GM21526 (cell line): ENCODE data around the gene LRRC4.

Experiments used
- ATAC-seq: cut with Tn5 transposase; IDR thresholded peaks from one replicate; pipeline ENCODE4 v1.9.1; 2021; ENCODE audit warnings: moderate library complexity; ENCODE audit not compliant: unreplicated experiment, low FRiP score

The LRRC4 gene

DNA sequence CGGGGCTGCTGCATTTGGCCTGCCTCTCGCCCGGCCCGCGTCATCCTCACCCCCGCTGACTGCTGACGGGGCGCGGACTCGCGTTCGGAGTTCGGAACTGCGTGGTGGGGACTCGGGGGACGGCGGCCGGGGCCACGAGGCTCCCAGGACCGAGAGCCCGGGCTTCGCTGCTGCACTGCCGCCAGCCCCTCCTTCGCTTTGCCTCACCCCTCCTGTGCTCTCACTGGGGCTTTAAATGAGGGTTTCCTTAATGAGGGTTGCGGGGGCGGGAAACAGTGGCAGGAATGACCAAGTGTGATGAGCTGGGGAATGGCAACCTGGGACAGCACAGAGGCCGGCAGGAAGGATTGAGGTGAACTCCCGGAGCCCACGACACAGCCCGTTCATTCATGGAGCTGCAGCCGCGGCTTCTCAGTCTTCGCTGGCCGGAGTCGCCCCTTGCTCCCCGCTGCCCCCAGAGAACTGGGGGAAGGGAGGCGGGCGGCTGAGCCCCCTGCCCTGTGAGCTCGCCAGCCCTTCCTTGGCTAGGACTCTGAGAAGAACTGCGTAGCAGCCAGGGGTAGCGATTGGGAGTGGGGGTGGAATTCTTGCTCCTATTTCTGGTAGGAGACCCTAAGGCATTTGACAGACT, 1.5 kb upstream of the LRRC4 start:
- peak; percentile 7 for ATAC-seq

- peak; percentile 48 for ATAC-seq
These were observed 816 bp upstream of the LRRC4 start for GRCh38 chr7:128031901-128032604.

DNA sequence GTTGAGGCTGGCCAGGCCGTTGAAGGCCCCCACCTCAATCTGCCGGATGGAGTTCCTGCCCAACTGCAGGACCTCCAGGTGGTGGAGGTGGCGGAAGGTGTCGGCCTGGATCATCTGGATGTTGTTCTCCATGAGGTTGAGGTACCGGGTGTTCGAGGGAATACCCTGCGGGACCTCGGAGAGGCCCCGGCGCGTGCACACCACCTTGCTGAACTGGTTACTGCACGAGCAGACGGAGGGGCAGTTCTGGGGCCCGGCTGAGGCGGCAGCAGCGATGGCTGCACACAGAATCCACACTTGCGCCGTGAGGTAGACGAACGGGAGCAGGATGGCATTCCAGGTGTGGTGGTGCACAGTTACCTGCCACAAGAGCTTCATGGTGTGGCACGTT, 979 bp downstream of the LRRC4 start:
- ATAC-seq, result no peak

DNA sequence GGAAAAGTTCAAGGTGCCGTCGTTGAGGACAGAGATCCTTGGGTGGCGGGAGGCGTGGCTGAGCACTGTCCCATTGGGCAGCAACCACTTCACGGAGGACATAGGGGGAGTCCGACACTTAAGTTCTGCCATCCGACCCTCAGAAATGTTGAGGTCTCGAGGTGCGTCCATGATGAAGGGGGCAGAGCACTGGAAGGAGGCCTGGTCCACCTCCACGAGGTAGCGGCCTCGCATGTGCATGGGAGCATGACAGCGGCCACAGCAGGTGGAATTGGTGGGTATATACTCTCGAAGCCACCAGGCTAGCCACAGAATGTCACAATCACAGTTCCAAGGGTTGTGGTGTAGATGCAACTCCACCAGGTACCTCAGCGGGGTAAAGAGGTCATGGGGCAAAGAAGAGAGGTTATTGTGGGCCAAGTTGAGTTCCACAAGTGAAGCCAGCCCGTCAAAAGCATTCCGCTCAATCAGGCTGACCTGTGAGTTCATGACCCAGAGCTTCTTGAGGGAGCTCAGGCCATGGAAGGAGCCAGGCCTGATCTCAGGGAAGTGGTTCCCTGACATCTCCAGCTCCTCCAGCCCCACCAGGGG, 1.7 kb downstream of the LRRC4 start:
- no peak for ATAC-seq

GRCh38 chr7:128027485-128027980, 3.7 kb downstream of the LRRC4 start:
- ATAC-seq, result no peak

DNA sequence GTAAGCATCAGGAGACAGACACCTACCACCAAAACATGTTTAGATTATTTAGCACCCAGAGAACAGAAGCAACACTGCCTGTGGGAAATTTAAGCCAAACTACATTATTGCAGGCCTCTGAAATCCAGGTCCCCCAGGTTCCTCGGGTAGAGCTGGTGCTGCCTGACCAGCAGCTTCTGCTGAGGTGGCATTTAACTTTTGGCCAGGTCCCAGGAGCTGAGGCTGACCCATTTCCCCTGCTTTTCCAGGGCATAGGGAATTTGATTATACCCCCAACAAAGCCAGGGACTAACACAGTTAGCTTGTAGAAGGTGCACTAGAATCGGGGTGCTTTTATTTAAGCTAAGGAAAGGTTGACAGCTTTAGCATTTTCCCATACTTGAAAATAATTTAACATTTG, 4.7 kb downstream of the LRRC4 start:
- ATAC-seq, result no peak

DNA sequence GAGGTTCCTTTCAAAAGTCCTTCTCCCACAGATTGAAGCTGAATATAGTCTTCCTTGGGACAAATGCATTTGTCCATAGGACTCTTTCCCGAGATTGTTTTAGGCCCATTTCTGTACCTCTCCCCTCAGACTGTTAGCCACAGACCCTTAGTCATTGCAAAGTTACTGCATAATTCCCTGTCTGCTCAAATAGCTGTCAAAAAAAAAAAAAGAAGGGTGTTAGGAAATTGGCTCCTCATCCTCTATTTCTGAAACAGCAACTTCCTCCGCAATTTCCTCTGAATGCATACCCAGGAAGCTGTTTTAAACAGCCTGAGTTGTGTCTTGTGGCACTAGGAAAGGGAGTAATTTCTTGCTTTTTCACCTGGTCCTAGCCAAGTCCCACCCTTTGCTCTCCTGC, 5.4 kb downstream of the LRRC4 start:
- ATAC-seq, result no peak

DNA sequence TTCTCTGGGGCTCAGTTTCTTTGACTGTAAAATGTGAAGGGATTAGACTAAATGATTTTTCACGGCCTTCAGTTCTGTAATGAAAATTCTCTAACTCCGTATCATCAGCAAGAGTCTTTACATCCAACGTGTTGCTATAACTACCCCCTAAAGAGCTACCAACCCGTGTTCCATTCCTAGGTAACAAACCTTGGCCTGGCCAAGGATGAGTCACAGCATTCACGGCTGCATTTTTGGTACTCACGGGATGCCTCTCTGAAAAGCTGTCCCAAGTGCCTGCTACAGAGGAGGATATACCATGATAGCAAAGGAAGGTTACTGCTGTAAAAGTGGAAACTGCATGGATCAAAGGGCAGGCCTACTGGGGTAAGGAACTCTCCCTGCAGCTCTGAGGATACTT, 5.9 kb downstream of the LRRC4 start:
- ATAC-seq, result no peak

GRCh38 chr7:128024151-128024550, 7.1 kb downstream of the LRRC4 start:
- no peak for ATAC-seq

GRCh38 chr7:128022631-128023532, 8.4 kb downstream of the LRRC4 start:
- ATAC-seq, result no peak

DNA sequence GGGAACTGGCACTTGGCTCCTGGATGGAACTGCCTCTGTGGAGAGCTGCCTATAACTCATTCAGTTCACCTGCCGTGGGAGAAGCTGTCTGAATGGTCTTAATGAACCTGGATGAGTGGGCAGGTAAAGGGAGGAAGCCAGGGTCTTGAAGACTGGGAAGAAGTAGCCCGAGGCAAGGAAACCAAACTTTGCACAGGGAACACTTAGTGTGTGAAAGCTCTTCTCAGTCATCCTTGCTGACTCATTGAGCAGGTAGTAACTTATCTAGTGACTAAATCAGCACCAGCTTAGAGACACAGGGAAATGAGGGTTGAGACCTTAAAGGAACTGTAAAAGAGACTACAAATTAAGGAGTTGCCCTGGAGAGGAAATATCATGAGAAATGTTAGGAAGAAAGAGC, 9.9 kb downstream of the LRRC4 start:
- no peak for ATAC-seq

- ATAC-seq, result no peak
These were observed 11.1 kb downstream of the LRRC4 start for GRCh38 chr7:128020159-128020558.

- ATAC-seq, result no peak
These were observed 11.9 kb downstream of the LRRC4 start for GRCh38 chr7:128019288-128019687.

GRCh38 chr7:128017862-128018845, 13.1 kb downstream of the LRRC4 start:
- no peak for ATAC-seq

GRCh38 chr7:128017460-128017859, 13.8 kb downstream of the LRRC4 start:
- ATAC-seq, result no peak

DNA sequence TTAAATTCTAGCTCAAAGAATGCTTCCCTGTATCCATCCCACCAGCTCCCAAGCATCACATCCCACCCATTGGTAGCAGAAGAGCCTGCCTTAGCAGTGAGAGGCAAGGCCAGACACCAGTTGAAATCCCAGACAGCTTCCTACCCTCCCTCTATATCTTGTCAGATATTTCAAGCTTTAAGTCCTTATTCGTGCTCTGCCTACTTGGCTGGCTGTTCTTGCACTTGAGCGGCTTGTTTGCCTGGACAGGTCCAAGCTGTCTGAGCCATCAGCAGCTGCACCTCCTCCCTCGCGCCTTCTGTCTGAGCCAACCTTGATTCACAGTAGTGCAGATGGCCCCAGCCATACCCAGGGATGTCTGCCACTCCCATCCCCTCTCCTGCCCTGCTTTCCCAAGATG, 16.4 kb downstream of the LRRC4 start:
- ATAC-seq, result no peak

GRCh38 chr7:128011131-128011661, 20.0 kb downstream of the LRRC4 start:
- no peak for ATAC-seq

DNA sequence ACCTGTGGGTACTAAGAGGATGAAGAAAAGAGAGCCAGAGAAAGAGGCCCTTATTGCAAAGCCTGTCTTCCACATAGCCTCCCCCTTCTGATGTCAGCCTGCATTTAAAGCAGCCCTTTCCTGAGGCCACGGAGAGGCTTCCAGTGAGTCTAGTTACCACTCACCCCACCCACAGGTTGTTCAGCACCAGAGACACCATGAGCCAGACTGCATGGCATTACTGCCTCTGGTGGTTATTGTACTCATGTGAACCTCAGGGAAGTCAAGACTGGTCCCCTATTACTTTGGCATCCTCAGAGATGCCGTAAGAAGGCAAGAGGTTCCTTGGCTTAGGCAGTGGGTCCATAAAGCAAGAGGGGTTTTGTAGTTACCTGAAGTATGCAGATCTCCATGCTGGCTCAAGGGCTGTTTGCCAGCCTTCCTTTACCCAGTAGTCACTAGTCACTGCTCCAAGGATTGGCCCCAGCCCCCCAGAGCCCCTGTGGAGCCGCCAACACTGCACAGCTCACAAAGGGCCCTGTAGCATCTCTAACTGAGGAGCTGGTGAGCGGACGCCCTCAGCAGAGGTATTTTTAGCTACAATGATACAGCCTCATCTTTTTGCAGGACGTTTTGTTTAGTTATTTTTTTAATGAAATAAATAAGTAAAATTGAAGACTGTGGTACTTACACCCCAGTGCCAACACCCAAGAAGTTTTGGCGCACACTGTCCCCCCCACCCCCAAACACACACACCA, 20.7 kb downstream of the LRRC4 start:
- ATAC-seq, result no peak

DNA sequence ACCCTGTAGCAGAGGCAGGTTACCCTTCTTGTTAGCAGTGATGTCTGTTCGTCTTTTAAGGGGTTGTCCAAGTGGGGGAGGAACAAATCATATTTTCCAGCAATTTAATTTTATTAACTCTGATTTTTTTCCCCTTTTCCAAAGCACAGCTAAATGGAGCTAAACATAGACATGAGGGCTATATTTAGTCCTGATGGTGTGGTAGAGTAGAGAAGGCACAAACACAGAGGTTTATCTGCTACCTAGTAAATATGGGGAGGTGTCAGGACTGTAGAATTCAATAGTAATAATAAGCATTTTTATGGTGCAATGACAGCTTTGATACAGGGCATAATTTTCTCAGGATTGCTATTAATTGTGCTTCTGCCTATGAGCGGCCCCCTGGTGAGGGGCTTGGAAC, 22.5 kb downstream of the LRRC4 start:
- no peak for ATAC-seq
